GM10266 (cell line): ENCODE results near the gene ESYT1.

Source experiments
- DNase-seq: peaks from one replicate; pipeline ENCODE4 v3.0.0; 2012; ENCODE audit errors: extremely low spot score
- CTCF ChIP-seq: IDR thresholded peaks from 2 replicates; pipeline ENCODE4 v1.5.1; 2012; ENCODE audit warnings: mild to moderate bottlenecking, low read depth; ENCODE audit not compliant: control insufficient read depth, insufficient read depth; ENCODE audit errors: missing control alignments

Gene ESYT1

GRCh38 chr12:56193025-56193578, 65.0 kb downstream of the ESYT1 start:
- TF ChIP-seq CTCF, result peak; percentile 82
- peak; percentile 77 for DNase-seq
